K562 (cell line): Measurements from ENCODE around the gene MYO3B. TPM values are rescaled to one million over a fixed set of nuclear protein-coding genes. Genes with fewer than 3 reads are reported as not detected.
A peak's percentile ranks its signal among the peaks of the same experiment; 100 is the strongest.

ENCODE experiments used
- ATF6 ChIP-seq: sonication (generic); formaldehyde crosslinking; IDR thresholded peaks from 2 replicates; pipeline ENCODE4 v1.4.0; 2020; ENCODE audit warnings: mild to moderate bottlenecking, missing genetic modification reagents
- ATF7 ChIP-seq: fragments of 450-650 bp; IDR thresholded peaks from 2 replicates; pipeline ENCODE4 v1.7.1; 2014; ENCODE audit warnings: mild to moderate bottlenecking, moderate library complexity
- EZH2 ChIP-seq: IDR thresholded peaks from 2 replicates; pipeline ENCODE4 v1.6.1; 2012; ENCODE audit warnings: low read depth, mild to moderate bottlenecking, inconsistent platforms, low read length, borderline replicate concordance
- SIX5 ChIP-seq, 2 experiments: IDR thresholded peaks; 2 replicates each; pipeline ENCODE4 v1.6.1; 2011; ENCODE audit warnings: low read length in 2 of 2, borderline replicate concordance in 1 of 2, low read depth in 1 of 2, mild to moderate bottlenecking in 1 of 2, moderate library complexity in 1 of 2; ENCODE audit not compliant: insufficient read depth in 1 of 2
- STAT5A ChIP-seq: IDR thresholded peaks from 2 replicates; pipeline ENCODE4 v1.6.1; 2012; ENCODE audit warnings: low read length, inconsistent platforms, borderline replicate concordance
- ZBTB40 ChIP-seq, 2 experiments: fragments of 450-650 bp in 1 of 2; sonication (generic) in 1 of 2; formaldehyde crosslinking in 1 of 2; IDR thresholded peaks; 2 replicates each; pipeline versions ENCODE4 v1.7.1 to v1.9.0; 2016 to 2022; ENCODE audit warnings: inconsistent platforms in 1 of 2, mild to moderate bottlenecking in 1 of 2, missing genetic modification reagents in 1 of 2
- ZBTB49 ChIP-seq: sonication (generic); formaldehyde crosslinking; IDR thresholded peaks from 2 replicates; pipeline ENCODE4 v1.8.0; 2022; ENCODE audit warnings: missing genetic modification reagents, mild to moderate bottlenecking, borderline replicate concordance
- ZNF77 ChIP-seq: fragments of 250-450 bp; sonication (Bioruptor Pico); IDR thresholded peaks from 2 replicates; pipeline ENCODE4 v1.5.0; 2020
- ZNF785 ChIP-seq: fragments of 250-450 bp; sonication (Bioruptor Pico); IDR thresholded peaks from 2 replicates; pipeline ENCODE4 v1.4.0; 2020; ENCODE audit warnings: mild to moderate bottlenecking
- polyA plus RNA-seq, 8 experiments: library from polyadenylated mRNA; depleted of rRNA in 4 of 8; stranded (reverse) in 5 of 8; unstranded in 3 of 8; fragments of >200 nt; fragmentation: Nextera tagmentation in 2 of 8; fragmentation: Illumina TruSeq in 1 of 8; extraction: Ambion mirVana in 2 of 8; extraction: Trizol in 1 of 8; gene quantifications; 2 replicates each; pipeline versions ENCODE4 v1.2.1 to v1.2.3, GENCODE V29; 2011 to 2014; ENCODE audit warnings: inconsistent platforms in 1 of 8, missing spikeins in 1 of 8
- total RNA-seq, 7 experiments: library from RNA; depleted of rRNA in 6 of 7; stranded (reverse); fragments of >200 nt in 6 of 7; fragmentation: Illumina TruSeq in 2 of 7; extraction: Trizol in 2 of 7; gene quantifications; 2 replicates each; pipeline versions ENCODE4 v1.2.1 to v1.2.3, GENCODE V29; 2011 to 2021; ENCODE audit warnings: low replicate concordance in 1 of 7
- TF ChIP-seq, protein P1 (sequence below): fragments of 450-650 bp; formaldehyde crosslinking; IDR thresholded peaks from 2 replicates; pipeline ENCODE4 v1.4.0; 2020; ENCODE audit warnings: mild to moderate bottlenecking, moderate library complexity

Gene MYO3B
- total and polyA plus RNA-seq, 9 of the 15 experiments (the other 6 are each of a cell fraction or from before 2014, with no cell fraction given): 2.7 to 6.5 (median 3.6) TPM

DNA sequence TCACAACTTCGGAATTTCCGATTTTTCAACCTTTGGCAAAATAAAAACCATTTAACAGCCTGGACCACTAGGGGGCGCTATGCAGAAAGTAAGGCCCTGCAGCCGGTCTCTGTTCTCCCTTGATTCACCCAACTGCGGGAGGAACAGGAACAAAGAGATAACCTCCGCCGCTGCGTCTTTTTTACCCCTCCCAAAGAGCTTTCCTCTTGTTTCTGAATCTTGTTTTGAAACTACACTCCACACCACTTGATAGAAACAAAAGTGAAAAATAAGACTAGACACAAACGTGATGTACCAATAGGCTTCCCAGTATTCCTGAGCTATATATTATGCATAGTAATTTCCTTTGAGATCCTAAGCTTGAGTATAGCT, 231.2 kb downstream of the MYO3B start (continued):
- TF ChIP-seq ZBTB40 (IDR thresholded peaks at IDR 0.05): 0 out of 2 replicates have a peak, but pooled peaks have one; percentile 13
- no peak for TF ChIP-seq ZBTB40 (CRISPR knock-in tag; IDR thresholded peaks at IDR 0.05)
- TF ChIP-seq ATF6 (CRISPR knock-in tag): no peak
- no peak for TF ChIP-seq ZNF785 (CRISPR knock-in tag)
- no peak for TF ChIP-seq ZBTB49 (CRISPR knock-in tag)
- TF ChIP-seq STAT5A: peak; percentile 15; the same call in 1 of the 2 replicates
- no peak for TF ChIP-seq EZH2
- TF ChIP-seq, protein P1, sequence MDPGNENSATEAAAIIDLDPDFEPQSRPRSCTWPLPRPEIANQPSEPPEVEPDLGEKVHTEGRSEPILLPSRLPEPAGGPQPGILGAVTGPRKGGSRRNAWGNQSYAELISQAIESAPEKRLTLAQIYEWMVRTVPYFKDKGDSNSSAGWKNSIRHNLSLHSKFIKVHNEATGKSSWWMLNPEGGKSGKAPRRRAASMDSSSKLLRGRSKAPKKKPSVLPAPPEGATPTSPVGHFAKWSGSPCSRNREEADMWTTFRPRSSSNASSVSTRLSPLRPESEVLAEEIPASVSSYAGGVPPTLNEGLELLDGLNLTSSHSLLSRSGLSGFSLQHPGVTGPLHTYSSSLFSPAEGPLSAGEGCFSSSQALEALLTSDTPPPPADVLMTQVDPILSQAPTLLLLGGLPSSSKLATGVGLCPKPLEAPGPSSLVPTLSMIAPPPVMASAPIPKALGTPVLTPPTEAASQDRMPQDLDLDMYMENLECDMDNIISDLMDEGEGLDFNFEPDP (CRISPR knock-in tag): no peak
- TF ChIP-seq ATF7: peak; percentile 39; the same call in 1 of the 2 replicates
- no peak for TF ChIP-seq SIX5 (IDR thresholded peaks at IDR 0.05; ENCODE audit: borderline replicate concordance in 1 of 2, insufficient read depth in 1 of 2, low read depth in 1 of 2, low read length in 2 of 2)
- TF ChIP-seq ZNF77: no peak
